Parathyroid adenoma (tissue), 2 donors: ENCODE results near the gene MSH3.

ENCODE experiments used
- H2AFZ ChIP-seq: fragments of 300-600 bp; sonication (generic); one replicate; pipeline ENCODE4 v1.7.0; 2017; ENCODE audit warnings: antibody characterized with exemption, mild to moderate bottlenecking
- H3K27ac ChIP-seq: fragments of 300-600 bp; sonication (generic); one replicate; pipeline ENCODE4 v1.7.0; 2017
- H3K27me3 ChIP-seq: fragments of 300-600 bp; sonication (generic); one replicate; pipeline ENCODE4 v1.7.0; 2017; ENCODE audit warnings: low read length; ENCODE audit not compliant: control insufficient read depth, insufficient read depth
- H3K36me3 ChIP-seq: fragments of 300-600 bp; sonication (generic); one replicate; pipeline ENCODE4 v1.7.0; 2017; ENCODE audit warnings: low read length; ENCODE audit not compliant: control insufficient read depth, insufficient read depth
- H3K4me1 ChIP-seq: fragments of 300-600 bp; sonication (generic); one replicate; pipeline ENCODE4 v1.7.0; 2017; ENCODE audit warnings: control low read depth
- H3K4me2 ChIP-seq: fragments of 300-600 bp; sonication (generic); one replicate; pipeline ENCODE4 v1.7.0; 2017; ENCODE audit warnings: low read length
- H3K4me3 ChIP-seq: fragments of 300-600 bp; sonication (generic); one replicate; pipeline ENCODE4 v1.7.0; 2017; ENCODE audit warnings: low read depth, low read length
- H3K79me2 ChIP-seq: fragments of 300-600 bp; sonication (generic); one replicate; pipeline ENCODE4 v1.7.0; 2017; ENCODE audit warnings: control low read depth
- H3K9ac ChIP-seq: fragments of 300-600 bp; sonication (generic); one replicate; pipeline ENCODE4 v1.7.0; 2017; ENCODE audit warnings: mild to moderate bottlenecking
- H3K9me3 ChIP-seq: fragments of 300-600 bp; sonication (generic); one replicate; pipeline ENCODE4 v1.7.0; 2017; ENCODE audit warnings: low read length; ENCODE audit not compliant: control insufficient read depth
- TF ChIP-seq, protein P1 (sequence below): fragments of 300-600 bp; sonication (generic); IDR thresholded peaks from one replicate; pipeline ENCODE4 v1.7.0; 2017; ENCODE audit warnings: antibody characterized with exemption, mild to moderate bottlenecking
- donor health status: primary hyperparathyroidism.

Gene MSH3

GRCh38 chr5:80711938-80712337 lies 57.5 kb downstream of the MSH3 start:
- no peak overlapping the region for H3K9ac ChIP-seq
- no peaks in the 10 kb centered on the region for H3K4me1 ChIP-seq
- H3K27ac ChIP-seq: no peak overlapping the region
- H3K4me2 ChIP-seq: no peak overlapping the region
- no peaks in the 10 kb centered on the region for H3K27me3 ChIP-seq
- H3K36me3 ChIP-seq: no peaks in the 10 kb centered on the region
- TF ChIP-seq, protein P1, sequence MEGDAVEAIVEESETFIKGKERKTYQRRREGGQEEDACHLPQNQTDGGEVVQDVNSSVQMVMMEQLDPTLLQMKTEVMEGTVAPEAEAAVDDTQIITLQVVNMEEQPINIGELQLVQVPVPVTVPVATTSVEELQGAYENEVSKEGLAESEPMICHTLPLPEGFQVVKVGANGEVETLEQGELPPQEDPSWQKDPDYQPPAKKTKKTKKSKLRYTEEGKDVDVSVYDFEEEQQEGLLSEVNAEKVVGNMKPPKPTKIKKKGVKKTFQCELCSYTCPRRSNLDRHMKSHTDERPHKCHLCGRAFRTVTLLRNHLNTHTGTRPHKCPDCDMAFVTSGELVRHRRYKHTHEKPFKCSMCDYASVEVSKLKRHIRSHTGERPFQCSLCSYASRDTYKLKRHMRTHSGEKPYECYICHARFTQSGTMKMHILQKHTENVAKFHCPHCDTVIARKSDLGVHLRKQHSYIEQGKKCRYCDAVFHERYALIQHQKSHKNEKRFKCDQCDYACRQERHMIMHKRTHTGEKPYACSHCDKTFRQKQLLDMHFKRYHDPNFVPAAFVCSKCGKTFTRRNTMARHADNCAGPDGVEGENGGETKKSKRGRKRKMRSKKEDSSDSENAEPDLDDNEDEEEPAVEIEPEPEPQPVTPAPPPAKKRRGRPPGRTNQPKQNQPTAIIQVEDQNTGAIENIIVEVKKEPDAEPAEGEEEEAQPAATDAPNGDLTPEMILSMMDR: no peak
- no peak overlapping the region for H2AFZ ChIP-seq
- peaks cover 2% of the 10 kb centered on the region for H3K79me2 ChIP-seq
- H3K9me3 ChIP-seq: no peaks in the 10 kb centered on the region
- no peak overlapping the region for H3K4me3 ChIP-seq

DNA sequence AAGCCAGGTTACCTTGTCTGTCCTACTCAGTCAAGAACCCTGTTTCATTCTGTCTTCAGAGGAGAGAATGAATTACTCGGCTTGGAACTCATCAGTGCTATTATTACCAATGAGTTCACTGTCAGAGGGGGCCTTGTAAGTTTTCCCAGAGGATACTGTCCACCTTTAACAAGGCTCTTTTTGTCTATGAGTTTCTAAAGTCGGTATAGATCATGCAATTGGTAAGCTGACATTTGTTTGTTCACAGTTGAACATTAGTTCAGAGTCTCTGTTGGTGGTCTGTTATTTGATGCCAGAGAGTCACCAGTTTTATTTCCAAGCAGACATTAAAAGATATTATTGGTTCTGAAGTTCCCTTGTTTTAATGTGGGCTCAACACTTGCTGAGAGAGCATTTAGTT lies 58.5 kb downstream of the MSH3 start:
- no peak overlapping the region for H3K4me2 ChIP-seq
- no peaks in the 10 kb centered on the region for H3K4me1 ChIP-seq
- no peak overlapping the region for H3K9ac ChIP-seq
- no peak overlapping the region for H3K27ac ChIP-seq
- no peaks in the 10 kb centered on the region for H3K27me3 ChIP-seq
- H3K4me3 ChIP-seq: no peak overlapping the region
- peaks cover 2% of the 10 kb centered on the region for H3K79me2 ChIP-seq
- no peak overlapping the region for H2AFZ ChIP-seq
- no peaks in the 10 kb centered on the region for H3K36me3 ChIP-seq
- H3K9me3 ChIP-seq: no peaks in the 10 kb centered on the region
- TF ChIP-seq, protein P1: no peak

DNA sequence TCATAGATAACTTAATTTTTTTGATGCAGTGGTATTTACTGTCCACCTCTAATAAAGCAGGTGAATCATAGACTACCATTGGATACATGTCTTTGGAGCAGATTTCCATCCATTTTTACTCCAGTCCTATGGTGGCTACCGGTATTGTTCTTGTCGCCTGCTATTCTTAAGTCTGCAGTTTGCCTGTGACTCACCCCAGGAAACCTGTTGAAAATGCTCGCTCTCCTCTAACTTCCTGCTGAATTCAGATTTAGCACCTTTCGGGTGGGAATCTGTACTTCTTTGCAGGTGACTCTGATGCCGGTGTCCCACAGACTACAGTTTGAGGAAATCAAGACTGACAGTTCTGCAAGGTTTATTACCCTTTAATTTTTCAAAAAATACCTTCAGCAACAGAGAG lies 59.2 kb downstream of the MSH3 start:
- H3K79me2 ChIP-seq: peaks cover 2% of the 10 kb centered on the region
- H2AFZ ChIP-seq: no peak overlapping the region
- H3K36me3 ChIP-seq: no peaks in the 10 kb centered on the region
- H3K9me3 ChIP-seq: no peaks in the 10 kb centered on the region
- no peak overlapping the region for H3K4me3 ChIP-seq
- H3K27me3 ChIP-seq: no peaks in the 10 kb centered on the region
- no peak overlapping the region for H3K27ac ChIP-seq
- TF ChIP-seq, protein P1: no peak
- H3K9ac ChIP-seq: no peak overlapping the region
- no peaks in the 10 kb centered on the region for H3K4me1 ChIP-seq
- no peak overlapping the region for H3K4me2 ChIP-seq

GRCh38 chr5:80714570-80715298 lies 60.3 kb downstream of the MSH3 start:
- H3K9me3 ChIP-seq: no peaks in the 10 kb centered on the region
- no peak overlapping the region for H3K4me3 ChIP-seq
- no peak overlapping the region for H2AFZ ChIP-seq
- H3K79me2 ChIP-seq: peaks cover 2% of the 10 kb centered on the region
- H3K4me1 ChIP-seq: no peaks in the 10 kb centered on the region
- H3K27me3 ChIP-seq: no peaks in the 10 kb centered on the region
- no peak overlapping the region for H3K4me2 ChIP-seq
- H3K27ac ChIP-seq: no peak overlapping the region
- no peak overlapping the region for H3K9ac ChIP-seq
- TF ChIP-seq, protein P1: no peak
- no peaks in the 10 kb centered on the region for H3K36me3 ChIP-seq

DNA sequence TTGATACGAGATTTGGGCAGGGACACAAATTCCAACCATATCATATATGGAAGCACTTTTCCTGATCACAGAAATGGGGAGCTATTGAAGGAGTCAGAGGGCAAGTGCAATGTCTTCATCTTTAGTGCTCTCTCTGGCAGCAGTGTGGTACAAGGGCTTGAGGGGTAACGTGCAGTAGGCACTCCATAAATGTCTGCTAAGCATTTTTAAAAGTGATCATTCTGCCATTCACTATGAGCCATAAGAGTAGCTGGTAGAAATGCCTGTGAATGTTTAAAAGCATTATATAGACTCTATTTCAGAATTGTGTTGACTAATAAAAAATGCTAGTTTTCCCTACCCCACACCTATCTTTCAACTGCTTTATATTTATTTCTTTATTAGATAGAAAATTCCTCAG lies 61.4 kb downstream of the MSH3 start:
- TF ChIP-seq, protein P1: no peak
- no peaks in the 10 kb centered on the region for H3K9me3 ChIP-seq
- no peak overlapping the region for H3K27ac ChIP-seq
- no peak overlapping the region for H3K4me3 ChIP-seq
- no peaks in the 10 kb centered on the region for H3K36me3 ChIP-seq
- peaks cover 2% of the 10 kb centered on the region for H3K79me2 ChIP-seq
- H3K27me3 ChIP-seq: no peaks in the 10 kb centered on the region
- no peaks in the 10 kb centered on the region for H3K4me1 ChIP-seq
- H3K9ac ChIP-seq: no peak overlapping the region
- no peak overlapping the region for H3K4me2 ChIP-seq
- H2AFZ ChIP-seq: no peak overlapping the region
